ENCODE data around the gene CAPZB.

DNA sequence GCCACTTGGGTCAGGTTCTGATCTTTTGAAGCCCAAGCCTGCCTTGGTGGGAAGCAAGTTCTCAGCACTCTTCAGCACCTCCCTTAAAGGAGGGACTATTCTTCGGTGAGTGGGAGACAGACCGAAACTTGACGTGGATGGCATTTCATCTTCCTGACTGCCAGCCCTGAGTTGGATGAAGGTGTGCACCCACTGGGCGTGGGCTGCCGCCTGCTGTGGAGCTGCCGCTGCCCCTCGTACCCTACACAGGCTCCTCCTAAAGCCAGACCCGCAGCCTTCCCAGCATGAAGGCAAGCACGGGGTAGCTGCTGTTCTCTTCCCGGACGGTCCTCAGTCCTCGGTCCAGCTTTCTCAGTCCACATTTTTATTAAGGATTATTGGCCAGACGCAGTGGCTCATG lies 89.1 kb downstream of the CAPZB start:
- TF ChIP-seq, protein P1, sequence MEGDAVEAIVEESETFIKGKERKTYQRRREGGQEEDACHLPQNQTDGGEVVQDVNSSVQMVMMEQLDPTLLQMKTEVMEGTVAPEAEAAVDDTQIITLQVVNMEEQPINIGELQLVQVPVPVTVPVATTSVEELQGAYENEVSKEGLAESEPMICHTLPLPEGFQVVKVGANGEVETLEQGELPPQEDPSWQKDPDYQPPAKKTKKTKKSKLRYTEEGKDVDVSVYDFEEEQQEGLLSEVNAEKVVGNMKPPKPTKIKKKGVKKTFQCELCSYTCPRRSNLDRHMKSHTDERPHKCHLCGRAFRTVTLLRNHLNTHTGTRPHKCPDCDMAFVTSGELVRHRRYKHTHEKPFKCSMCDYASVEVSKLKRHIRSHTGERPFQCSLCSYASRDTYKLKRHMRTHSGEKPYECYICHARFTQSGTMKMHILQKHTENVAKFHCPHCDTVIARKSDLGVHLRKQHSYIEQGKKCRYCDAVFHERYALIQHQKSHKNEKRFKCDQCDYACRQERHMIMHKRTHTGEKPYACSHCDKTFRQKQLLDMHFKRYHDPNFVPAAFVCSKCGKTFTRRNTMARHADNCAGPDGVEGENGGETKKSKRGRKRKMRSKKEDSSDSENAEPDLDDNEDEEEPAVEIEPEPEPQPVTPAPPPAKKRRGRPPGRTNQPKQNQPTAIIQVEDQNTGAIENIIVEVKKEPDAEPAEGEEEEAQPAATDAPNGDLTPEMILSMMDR (IDR thresholded peaks at IDR 0.05), result no peak
- no peak for TF ChIP-seq POLR2A (IDR thresholded peaks at IDR 0.05)

Measured in adrenal gland (tissue), 5 donors.